OCI-LY1 (cell line): Measurements from ENCODE around the gene SYCP2L.

ENCODE experiments used
- CTCF ChIP-seq: fragments of 200-600 bp; sonication (generic), shearing (Covaris generic); IDR thresholded peaks from 2 replicates; pipeline ENCODE4 v1.5.1; 2017; ENCODE audit warnings: mild to moderate bottlenecking, antibody characterized with exemption, low read length, moderate library complexity, mixed read lengths
- EZH2 ChIP-seq: fragments of 200-600 bp; sonication (generic), shearing (Covaris generic); IDR thresholded peaks from 2 replicates; pipeline ENCODE4 v1.8.0; 2017; ENCODE audit warnings: borderline replicate concordance, mixed run types, mild to moderate bottlenecking, antibody characterized with exemption, low read length, moderate library complexity, mixed read lengths

- no peak for TF ChIP-seq CTCF
- TF ChIP-seq EZH2, result no peak
Observed at GRCh38 chr6:11015102-11015501, 128.2 kb downstream of the SYCP2L start.
